C1 segment of cervical spinal cord (tissue), 14 donors: ENCODE measurements around the gene ATXN1.
A peak's percentile ranks its signal among the peaks of the same experiment; 100 is the strongest.

Experiments used
- DNase-seq, 14 donors: peaks; one replicate each; lab custom pipeline; 2025; lab: John Stamatoyannopoulos, UW

ATXN1 gene

DNA sequence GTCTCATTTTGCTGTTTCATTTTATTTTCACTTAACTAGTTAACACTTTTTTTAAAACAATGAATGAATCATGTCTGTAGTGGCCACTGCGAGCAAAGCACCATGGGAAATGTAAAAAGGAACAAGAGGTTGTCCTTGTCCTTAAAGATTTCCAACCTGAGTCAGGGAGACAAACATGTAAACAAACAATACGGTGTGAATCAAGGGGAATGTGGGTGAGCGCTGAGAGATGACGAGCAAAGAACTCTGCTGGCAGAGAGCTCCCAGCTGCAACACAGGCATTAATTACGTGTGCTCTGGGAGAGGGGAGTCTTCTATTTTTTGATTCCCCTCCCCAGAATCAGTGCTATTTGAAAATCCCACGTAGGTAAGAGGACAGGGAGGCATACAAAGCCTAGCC lies 84.3 kb downstream of the ATXN1 start:
- DNase-seq = peak in 1 of 14 donors; percentile 4

DNA sequence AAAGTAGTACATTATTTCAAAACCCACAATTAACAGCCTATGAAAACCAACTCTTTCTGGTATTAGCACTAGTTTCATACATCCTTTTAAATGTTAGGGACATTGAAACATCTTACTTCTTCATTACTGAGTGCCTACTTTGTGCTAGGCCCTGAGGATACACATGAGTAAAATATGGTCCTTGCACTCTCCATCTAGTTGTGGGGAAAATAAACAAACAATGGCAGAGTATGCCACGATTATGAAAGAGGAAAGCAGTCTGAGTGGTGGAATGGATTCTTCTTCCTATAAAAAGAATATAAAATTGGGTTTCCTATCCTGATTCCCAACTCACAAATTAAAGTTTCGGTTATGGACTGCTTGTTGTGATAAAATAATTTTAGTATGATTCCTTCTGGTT lies 84.9 kb downstream of the ATXN1 start:
- DNase-seq = no peak

DNA sequence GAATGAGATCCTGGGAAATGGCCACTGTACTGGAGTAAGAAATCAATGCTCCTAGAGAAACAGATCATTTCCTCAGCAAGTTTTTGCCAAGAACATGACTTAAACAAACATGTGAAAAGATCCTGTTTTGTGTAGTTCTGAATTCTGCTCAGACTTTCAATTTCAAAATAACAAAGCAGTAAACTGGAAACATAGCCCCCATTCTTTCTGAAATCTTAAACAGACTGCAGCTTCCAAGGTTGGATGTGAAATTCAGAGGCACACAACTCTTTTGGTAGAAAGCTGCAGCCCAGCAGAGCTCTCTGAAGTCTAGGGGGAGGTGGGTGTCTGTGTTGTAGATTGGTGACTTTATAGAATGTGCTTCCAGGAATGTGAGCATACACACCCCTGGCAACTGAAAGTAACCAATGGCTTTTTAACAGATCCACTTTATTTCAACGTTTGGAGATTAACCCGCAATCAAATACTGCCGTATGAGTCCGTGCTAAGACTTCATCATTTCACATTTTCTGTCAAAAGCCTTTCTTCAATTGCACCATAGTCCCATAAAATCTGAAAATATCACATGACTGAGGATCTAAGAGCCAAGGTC lies 86.4 kb downstream of the ATXN1 start:
- no peak for DNase-seq

DNA sequence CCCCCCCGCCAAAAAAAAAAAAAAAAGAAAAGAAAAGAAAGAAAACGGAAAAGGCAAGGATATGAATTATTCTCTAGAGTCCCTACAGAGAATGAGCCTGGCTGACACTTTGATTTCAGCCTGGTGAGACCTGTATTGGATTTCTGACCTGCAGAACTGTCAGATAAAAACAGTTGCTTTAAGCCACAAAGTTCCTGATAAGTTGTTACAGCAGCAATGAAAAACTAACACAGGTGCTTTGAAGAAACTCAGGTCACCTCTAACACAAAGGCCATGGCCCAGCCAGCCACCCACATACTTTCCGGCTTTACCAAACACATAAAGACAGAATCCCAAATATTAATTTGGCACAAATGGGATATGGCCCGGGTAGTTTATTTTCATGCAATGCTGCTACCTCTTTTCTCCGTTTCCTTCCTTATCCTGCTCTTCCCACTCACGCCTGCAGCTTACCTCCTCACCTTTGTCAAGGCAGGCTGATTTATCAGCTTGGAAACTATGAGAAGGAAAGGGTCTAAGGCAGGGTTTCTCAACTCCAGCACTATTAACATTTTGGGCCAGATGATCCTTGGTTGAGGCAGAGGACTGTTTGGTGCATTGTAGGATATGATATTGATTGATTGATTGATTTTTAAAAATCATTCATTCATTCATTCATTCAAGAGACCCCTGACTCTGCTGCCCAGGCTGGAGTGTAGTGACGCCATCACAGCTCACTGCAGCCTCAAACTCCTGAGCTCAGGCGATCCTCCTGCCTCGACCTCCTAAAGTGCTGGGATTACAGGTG lies 88.1 kb downstream of the ATXN1 start:
- DNase-seq = no peak

DNA sequence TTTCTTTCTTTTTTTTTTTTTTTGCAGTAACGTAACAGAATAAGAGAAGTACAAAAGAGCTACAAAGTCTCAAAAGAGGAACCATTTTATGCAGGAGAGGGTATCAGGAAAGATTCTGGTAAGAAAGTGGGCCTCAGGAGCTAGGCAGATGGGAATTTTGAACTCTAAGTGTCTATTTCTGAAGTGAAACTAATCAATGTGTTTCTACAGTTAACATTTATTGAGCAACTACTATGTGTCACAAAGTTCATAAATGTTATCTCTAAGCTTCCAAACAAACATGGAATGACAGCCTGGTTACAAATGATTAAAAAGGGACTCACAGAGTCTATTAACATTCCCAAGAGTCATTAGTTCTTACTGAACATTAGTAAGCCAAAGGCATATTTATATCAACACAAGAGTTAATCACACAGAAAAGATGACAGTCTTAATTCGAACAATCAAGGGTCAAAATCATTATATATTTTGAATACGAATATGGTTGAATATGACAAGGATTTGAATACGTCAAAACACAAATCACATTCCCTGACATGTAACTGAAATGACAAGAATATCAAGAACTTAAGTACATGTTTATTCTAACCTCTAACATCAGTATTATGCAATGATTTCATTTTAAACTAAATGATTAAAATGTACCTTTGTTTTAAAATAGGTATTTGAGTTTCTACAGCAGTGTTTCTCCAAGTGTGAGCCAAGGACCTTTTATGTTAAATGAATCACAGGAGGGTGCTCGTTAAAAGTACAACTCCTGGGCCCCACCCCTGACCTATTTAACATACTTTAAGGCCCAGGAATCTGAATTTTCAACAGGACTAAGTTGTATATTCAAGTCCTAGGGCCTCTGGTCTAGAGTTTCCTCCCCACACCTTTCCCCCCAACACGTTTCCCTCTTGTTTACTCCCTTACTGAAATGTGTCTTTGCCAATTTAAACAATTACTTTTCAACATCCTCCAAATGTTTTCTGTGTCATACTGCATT lies 89.7 kb downstream of the ATXN1 start:
- no peak for DNase-seq

DNA sequence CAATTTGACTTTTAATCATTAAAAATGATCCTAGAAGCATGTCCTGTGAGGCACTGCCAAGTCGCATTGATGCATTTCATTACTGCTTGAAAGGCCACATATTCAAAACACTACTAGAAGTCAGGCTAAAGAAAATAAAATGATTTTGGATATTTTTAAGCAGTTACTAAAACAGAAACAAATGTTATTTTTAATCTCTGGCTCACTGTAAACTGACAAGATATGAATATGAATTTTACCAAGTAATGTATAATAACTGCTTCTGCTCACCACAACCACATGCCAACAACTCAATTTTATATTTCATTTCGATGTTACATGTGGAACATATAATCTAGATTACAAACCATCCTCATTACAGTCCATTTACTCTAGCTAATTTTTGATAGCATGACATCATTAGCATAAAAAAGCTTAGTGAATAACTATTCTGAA lies 90.6 kb downstream of the ATXN1 start:
- no peak for DNase-seq

DNA sequence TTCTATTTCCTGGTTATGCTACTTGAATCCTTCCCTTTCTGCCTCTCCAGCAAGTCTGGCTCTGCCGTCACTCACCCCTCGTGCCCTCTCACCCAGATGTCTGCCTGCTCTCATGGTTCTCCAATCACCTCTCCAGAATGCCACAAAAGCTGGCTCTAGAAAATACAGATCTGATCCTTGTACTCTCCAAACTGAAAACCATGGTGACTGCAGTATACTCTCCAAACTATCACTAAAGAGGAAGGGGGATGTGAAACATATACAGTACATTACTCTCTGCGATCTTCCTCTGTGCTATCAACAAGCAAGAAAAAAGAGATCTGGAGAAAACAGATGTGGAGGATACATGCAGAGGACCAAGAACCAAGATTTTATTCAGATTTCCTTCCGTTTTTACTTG lies 91.1 kb downstream of the ATXN1 start:
- peak in 1 of 14 donors; percentile 30 for DNase-seq

DNA sequence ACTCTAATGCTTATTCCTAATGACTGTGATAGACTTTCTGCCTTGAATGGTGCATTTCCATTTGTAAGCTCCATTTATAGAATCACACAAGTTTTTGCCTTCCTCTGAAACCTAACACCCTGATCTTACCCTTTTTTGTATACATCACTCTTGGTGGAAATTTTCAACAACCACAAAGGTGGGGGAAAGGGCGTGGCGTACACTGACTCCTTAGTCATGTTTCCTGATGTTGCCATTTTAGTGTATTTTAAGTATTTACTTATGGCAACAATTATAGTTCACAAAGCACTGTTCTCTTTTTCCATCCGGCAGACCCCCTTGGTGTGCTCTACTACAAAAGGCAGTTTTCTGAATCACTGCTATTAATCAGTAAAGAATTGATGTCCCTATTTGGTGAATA lies 92.0 kb downstream of the ATXN1 start:
- no peak for DNase-seq

DNA sequence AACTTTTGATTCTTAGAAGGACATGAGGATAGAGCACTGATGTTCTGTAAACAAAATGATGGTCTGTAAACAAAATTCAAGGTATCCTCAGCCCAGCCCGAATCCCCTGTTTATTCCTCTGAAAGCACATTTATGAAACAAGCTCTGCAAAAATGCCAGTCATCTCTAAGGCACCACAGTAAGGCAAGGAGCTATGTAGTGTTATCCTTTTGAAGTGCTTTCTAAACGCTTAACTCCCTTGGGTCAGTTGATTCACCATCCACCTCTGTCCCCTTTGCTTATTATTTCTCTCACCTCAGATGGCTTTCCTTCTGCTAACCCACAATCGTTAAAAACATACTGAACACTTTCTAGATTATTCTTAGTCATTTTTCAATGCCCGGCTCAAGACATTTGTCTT lies 93.8 kb downstream of the ATXN1 start:
- DNase-seq = no peak

DNA sequence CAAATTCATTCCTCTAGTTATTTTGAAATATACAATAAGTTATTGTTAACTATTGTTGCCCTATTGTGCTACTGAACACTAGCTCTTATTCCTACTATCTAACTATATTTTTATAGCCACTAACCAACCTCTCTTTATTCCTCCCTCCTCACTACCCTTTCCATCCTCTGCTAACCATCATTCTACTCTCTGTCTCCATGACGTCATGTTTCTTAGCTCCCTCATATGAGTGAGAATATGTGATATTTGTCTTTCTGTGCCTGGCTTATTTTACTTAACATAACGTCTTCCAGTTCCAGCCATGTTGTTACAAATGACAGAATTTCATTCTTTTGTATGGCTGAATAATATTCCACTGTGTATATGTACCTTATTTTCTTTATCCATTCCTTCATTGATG lies 95.3 kb downstream of the ATXN1 start:
- no peak for DNase-seq

DNA sequence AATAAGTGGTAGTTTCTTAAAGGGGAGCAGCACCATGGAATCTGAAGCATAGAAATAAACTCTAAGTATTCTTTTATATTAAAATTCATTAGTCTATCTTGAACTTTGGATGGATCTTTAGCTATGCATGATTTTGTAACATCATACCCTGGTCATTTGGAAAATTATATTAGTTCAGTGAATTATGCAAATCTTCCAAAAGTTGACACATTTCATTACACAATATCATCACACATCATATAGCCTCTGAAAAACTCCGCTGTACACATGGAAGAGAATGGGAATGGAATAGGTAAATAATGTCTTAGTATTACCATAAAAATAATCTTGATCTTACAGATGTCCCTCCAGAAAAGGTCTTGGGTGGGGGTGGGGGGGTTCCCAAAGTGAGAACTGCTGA lies 96.1 kb downstream of the ATXN1 start:
- DNase-seq = no peak

DNA sequence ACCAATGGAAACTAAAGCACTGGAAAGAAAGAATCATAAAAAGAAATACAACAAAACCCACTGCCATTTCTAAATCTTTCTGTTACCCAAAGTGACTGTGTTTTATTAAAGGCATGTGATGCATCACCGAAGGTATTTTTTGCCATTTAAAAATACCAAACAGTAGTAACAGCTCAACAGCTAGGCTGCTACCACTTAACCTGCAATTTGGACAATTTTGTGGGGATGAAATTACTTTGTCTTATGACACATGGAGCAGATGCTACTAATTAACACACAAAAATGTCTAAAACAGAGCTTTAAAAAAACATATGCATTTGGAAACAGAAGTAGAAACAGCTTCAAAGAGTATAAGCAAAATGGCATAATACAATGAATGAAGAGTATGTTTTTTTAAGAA lies 97.4 kb downstream of the ATXN1 start:
- DNase-seq = no peak

DNA sequence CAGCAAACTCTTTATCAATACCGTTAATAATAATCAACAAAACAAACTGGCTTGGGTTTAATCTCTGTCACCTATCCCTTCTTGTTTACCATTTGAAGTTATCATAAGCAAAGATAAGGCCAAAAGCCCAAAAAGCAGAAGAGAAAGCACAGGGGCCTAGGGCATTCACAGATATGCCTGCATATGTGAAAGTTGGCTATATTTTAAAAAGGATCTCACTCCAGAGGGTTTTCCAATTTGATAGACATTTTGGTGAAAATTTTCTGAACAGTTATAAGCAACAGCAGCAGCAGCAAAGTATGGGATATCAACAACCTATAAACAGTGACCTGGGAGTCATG lies 101.1 kb downstream of the ATXN1 start:
- no peak for DNase-seq

DNA sequence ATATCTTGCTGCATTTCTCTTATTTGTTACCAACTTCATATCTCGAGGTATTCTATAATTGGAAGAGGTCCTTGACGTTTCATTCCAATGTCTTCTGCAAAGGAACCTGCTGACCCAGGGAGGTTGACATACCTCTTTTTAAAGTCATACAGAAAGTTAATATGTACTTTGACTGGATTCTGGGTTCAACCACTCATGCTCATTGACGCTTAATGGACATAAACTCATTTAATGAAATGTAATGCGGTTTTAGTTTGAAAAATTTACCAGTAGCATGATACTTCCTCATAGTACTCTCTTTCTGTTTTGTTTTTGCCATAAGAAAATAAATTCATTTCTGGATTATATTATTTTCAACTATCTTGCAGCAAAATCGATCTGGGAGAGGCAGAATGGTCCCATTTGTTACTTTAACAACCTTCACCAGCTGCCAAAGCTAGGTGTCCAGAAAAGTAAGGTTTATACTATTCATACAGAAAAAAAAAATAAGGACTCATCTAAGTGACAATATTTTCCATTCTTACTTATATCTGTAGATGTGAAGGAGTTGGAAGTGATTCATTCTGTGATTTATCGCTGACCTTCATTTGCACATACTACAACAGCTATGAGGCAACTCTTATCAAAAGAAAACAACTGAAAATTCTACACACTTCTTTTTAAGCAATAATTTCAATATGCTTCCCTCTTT lies 101.6 kb downstream of the ATXN1 start:
- DNase-seq = no peak

DNA sequence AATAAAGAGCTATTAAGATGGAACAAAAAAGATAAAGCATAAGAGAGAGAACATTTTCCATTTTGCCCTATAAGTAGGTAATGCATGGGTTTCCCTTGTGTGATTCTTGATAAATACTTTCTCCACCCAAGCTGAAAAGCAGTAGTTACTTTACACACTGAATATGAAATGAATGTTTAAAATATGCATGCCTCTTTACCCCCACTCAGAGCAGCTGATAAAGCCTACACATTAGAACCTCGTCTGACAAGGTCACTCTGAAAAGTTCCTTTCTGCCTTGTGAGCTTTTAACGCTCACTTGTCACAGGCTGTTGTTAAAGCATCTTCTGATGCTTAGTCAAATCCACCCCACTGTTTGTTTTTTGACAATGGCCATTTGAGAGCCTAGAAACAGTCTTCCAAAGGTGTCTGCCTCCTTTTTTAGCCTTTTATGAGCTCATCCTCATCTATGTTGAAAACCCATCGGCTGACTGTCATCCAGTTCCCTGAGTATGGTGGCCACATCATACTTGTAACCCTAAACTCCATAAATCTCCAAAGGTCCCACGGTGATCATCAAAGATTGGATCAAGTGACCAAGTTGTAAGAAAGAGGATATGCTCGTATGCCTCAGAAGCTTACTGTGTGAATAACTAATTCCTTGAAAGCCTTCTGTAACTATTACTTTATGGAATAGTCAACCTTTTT lies 102.8 kb downstream of the ATXN1 start:
- no peak for DNase-seq

DNA sequence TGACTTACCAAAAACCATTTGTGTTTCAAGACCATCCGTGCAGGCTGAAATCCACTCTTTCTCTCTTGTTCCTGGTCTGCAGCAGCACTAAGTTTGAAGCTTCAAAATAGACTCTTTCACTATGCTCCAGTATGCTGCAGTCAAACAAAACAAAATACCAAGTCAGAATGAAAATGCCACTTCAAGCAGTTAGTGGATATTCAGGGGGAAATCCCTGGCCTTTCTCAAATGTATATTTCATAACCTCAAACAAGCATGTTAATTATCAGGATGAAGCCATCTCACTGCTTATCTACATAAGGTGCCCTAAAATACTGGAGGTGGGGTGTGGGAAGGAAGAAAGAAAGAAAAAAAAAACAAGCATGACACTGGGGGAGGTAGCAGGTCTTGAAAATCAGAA lies 103.5 kb downstream of the ATXN1 start:
- DNase-seq = no peak

DNA sequence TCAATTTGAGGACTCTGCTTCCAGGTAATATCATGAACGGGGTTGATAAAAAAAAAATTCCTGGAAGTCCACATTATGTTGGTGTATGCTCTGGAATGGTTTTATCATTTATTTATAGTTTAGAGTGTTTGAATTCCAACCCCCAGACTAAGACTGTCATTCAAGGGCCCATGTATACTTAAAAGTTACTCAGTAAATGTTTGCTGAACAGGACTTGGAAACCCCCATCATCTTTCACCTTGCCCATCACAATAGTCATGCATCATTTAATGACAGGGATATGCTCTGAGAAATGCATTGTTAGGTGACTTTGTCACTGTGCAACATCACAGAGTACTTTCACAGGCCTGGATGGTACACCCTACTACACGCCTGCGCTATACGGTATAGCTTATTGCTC lies 104.8 kb downstream of the ATXN1 start:
- DNase-seq = no peak

DNA sequence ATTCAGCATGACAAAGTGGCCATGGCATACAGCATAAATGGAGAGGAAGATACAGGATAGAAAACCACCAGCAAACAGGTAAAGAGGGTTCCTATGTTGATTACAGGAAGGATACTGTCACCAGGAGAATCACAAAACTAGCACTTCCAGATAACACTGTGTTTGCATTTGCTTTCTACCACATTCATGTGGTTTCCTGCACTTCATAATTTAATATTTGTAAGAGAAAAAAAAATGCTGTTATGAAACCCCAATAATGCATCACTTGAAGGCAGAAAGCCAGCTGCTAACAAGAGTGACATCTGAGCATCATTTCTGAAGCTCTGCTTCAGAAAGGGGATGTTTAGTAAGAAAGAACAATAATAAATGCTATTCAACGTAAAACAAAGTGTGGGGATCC lies 106.6 kb downstream of the ATXN1 start:
- DNase-seq = no peak

DNA sequence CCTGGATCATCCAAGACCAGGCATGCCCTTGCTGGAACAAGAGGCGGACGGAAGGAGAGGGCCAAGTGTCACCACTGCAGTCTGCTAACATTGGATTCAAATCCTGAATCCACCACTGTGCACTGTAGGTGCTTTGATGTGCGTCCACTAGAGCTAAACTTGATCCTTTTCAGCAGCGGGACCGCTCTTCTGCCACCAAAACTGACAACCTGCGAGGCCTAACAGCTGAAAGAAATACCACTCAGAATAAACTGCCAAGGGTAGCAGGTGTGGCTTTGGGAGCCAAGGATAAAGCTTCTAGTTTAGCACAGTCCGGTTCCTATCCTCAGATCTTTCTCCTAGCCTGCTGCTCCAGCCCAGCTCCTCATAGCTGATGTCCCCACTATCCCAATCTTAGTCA lies 108.0 kb downstream of the ATXN1 start:
- no peak for DNase-seq

DNA sequence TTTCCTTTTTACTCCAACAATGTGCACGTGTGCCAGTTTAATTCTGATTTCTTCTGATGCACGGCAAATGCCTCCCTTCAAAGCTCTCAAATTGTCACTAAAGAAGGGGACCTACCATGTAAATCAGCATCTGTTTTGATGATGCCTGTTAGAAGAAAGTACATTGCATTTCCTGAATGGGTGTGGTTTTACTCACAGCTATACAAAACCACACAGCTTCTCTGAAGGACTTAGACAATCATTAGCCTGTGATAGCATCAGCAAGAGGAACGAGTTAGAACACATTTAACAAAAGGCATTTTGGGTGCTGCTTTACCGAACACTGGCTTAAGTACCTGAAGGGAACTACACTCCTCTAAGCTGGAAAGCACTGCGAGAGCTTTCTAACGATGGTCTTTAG lies 109.4 kb downstream of the ATXN1 start:
- DNase-seq = no peak

DNA sequence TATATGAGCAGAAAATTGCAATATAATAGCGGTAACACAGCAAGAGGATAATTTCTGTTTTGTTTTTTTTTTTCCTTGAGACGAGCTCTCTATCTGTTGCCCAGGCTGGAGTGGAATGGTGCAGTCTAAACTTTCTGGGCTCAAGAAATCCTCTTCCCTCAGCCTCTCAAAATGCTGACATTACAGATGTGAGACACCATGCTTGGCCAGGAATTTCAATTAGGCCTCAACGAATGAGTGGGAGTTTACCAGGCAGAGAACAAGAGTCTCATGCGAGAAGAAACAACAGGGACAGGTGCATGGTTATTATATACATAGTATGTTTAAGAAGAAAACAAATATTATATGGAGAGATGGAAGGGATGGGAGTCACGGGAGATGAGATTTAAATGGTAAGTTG lies 111.4 kb downstream of the ATXN1 start:
- no peak for DNase-seq
